ENCODE measurements around the gene ZSWIM6.

Gene ZSWIM6

DNA sequence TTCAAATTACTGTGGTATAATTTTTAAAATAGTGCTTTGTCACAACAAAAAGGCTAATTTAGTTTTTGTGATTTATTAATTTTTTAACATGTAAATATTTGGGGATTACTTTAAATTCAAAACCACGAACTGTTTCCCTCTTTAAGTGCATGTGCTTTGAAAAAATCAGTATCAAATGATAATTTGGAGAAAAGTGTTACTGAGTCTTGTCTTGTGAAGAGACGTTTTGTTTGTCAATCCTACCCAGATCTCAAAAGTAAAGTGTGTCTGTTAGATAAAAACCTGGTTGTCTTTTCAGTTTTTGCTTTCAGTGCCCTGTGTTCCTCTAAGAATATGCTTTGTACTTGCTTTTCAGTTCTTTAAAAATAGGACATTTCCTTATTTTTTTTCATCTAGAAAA lies 7.7 kb downstream of the ZSWIM6 start:
- no peak overlapping the region for H2AFZ ChIP-seq (ENCODE audit: low read length)
- H3K4me2 ChIP-seq (ENCODE audit: low read length): no peak overlapping the region
- H3K79me2 ChIP-seq (ENCODE audit: insufficient read depth, low read length): no peaks in the 10 kb centered on the region
- H3K4me3 ChIP-seq (ENCODE audit: low read depth, low read length, poor library complexity, severe bottlenecking): no peak overlapping the region
- H3K27ac ChIP-seq (ENCODE audit: low read depth, low read length, poor library complexity, severe bottlenecking): no peak overlapping the region
- no peaks in the 10 kb centered on the region for H3K9me2 ChIP-seq (ENCODE audit: low read depth, low read length)
- TF ChIP-seq, protein P1, sequence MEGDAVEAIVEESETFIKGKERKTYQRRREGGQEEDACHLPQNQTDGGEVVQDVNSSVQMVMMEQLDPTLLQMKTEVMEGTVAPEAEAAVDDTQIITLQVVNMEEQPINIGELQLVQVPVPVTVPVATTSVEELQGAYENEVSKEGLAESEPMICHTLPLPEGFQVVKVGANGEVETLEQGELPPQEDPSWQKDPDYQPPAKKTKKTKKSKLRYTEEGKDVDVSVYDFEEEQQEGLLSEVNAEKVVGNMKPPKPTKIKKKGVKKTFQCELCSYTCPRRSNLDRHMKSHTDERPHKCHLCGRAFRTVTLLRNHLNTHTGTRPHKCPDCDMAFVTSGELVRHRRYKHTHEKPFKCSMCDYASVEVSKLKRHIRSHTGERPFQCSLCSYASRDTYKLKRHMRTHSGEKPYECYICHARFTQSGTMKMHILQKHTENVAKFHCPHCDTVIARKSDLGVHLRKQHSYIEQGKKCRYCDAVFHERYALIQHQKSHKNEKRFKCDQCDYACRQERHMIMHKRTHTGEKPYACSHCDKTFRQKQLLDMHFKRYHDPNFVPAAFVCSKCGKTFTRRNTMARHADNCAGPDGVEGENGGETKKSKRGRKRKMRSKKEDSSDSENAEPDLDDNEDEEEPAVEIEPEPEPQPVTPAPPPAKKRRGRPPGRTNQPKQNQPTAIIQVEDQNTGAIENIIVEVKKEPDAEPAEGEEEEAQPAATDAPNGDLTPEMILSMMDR (IDR thresholded peaks at IDR 0.05; ENCODE audit: low read length): no peak
- no peak for TF ChIP-seq EZH2 (IDR thresholded peaks at IDR 0.05; ENCODE audit: borderline replicate concordance, low read length)
- H3K36me3 ChIP-seq (ENCODE audit: insufficient read depth, low read length): no peaks in the 10 kb centered on the region
- H3K4me1 ChIP-seq (ENCODE audit: insufficient read depth, low read length, severe bottlenecking): no peaks in the 10 kb centered on the region
- H3K9ac ChIP-seq (ENCODE audit: low read length): no peak overlapping the region
- no peaks in the 10 kb centered on the region for H3F3A ChIP-seq (ENCODE audit: insufficient read depth, low read length)
- no peaks in the 10 kb centered on the region for H3K27me3 ChIP-seq (ENCODE audit: insufficient read depth, low read length)
- no peaks in the 10 kb centered on the region for H3K9me3 ChIP-seq (ENCODE audit: low read length)
- H4K20me1 ChIP-seq (ENCODE audit: insufficient read depth, low read length): no peaks in the 10 kb centered on the region

DNA sequence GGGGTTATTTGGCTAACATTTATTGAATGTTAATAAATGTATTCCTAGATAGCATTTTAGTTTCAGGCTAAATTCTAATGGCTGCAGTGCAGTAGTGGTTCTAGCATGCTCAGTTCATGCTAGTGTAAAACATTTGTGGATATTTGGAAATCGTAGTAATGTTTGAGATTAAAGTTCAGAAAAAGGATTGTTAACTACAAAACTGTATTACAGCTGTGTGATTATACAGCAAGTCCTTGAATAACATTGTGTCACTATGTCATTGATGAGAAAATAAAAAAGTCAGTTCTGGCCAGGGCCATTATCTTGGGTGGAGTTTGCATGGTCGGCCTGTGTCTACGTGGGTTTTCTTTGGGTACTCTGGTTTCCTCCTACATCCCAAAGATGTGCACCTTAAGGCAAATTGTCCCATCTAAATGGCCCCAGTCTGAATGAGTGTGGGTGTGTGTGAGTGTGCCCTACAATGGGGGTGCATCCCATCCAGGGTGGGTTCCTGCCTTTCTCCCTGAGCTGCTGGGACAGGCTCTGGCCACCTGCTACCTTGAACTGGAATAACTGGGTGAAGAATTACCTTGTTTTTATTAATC lies 8.8 kb downstream of the ZSWIM6 start:
- Histone ChIP-seq H3K9ac (ENCODE audit: low read length) (no peak overlapping the region), H3K4me1 (ENCODE audit: insufficient read depth, low read length, severe bottlenecking) (no peaks in the 10 kb centered on the region), H3K4me3 (ENCODE audit: low read depth, low read length, poor library complexity, severe bottlenecking) (no peak overlapping the region), H3K27ac (ENCODE audit: low read depth, low read length, poor library complexity, severe bottlenecking) (no peak overlapping the region), H4K20me1 (ENCODE audit: insufficient read depth, low read length) (no peaks in the 10 kb centered on the region), H3K4me2 (ENCODE audit: low read length) (no peak overlapping the region), H3K9me2 (ENCODE audit: low read depth, low read length) (no peaks in the 10 kb centered on the region), H2AFZ (ENCODE audit: low read length) (no peak overlapping the region), H3K79me2 (ENCODE audit: insufficient read depth, low read length) (no peaks in the 10 kb centered on the region), H3K27me3 (ENCODE audit: insufficient read depth, low read length) (no peaks in the 10 kb centered on the region), H3F3A (ENCODE audit: insufficient read depth, low read length) (no peaks in the 10 kb centered on the region), H3K36me3 (ENCODE audit: insufficient read depth, low read length) (no peaks in the 10 kb centered on the region), H3K9me3 (ENCODE audit: low read length) (no peaks in the 10 kb centered on the region)
- no peak for TF ChIP-seq EZH2 (IDR thresholded peaks at IDR 0.05; ENCODE audit: borderline replicate concordance, low read length)
- TF ChIP-seq, protein P1 (IDR thresholded peaks at IDR 0.05; ENCODE audit: low read length): no peak

DNA sequence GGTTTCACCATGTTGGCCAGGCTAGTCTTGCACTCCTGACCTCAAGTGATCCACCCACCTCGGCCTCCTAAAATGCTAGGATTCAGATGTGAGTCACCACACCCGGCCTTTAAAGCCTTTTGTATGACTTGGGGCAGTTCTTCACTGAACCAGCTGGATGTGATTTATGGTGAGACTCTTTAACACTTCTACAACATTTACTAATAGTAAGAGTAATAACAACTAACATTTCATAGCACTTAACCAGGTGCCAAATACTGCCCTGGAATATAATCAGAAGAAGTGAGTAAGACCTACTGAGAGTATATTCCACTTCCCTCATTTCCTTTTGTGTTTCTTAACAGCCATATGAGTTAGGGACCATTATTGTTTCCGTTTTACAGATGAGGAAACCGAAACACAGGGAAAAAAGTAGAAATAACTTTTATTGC lies 10.0 kb downstream of the ZSWIM6 start:
- Histone ChIP-seq H3K36me3 (ENCODE audit: insufficient read depth, low read length) (no peaks in the 10 kb centered on the region), H4K20me1 (ENCODE audit: insufficient read depth, low read length) (no peaks in the 10 kb centered on the region), H3K4me3 (ENCODE audit: low read depth, low read length, poor library complexity, severe bottlenecking) (no peak overlapping the region), H3K4me1 (ENCODE audit: insufficient read depth, low read length, severe bottlenecking) (no peaks in the 10 kb centered on the region), H2AFZ (ENCODE audit: low read length) (no peak overlapping the region), H3K27ac (ENCODE audit: low read depth, low read length, poor library complexity, severe bottlenecking) (no peak overlapping the region), H3K79me2 (ENCODE audit: insufficient read depth, low read length) (no peaks in the 10 kb centered on the region), H3K9ac (ENCODE audit: low read length) (no peak overlapping the region), H3K9me3 (ENCODE audit: low read length) (0 out of 2 replicates have a peak, but pooled peaks cover 2% of the 10 kb centered on the region), H3K9me2 (ENCODE audit: low read depth, low read length) (no peaks in the 10 kb centered on the region), H3K27me3 (ENCODE audit: insufficient read depth, low read length) (no peaks in the 10 kb centered on the region), H3F3A (ENCODE audit: insufficient read depth, low read length) (no peaks in the 10 kb centered on the region), H3K4me2 (ENCODE audit: low read length) (no peak overlapping the region)
- TF ChIP-seq EZH2 (IDR thresholded peaks at IDR 0.05; ENCODE audit: borderline replicate concordance, low read length): no peak
- TF ChIP-seq, protein P1 (IDR thresholded peaks at IDR 0.05; ENCODE audit: low read length): no peak
